ENCODE results near the gene RIC1.

Gene RIC1

GRCh38 chr9:5756633-5757032 is 127.7 kb downstream of the RIC1 start:
- H2AFZ ChIP-seq (ENCODE audit: low read length): no peak overlapping the region
- H3F3A ChIP-seq (ENCODE audit: low read depth): no peaks in the 10 kb centered on the region
- TF ChIP-seq CTCF (conservative IDR thresholded peaks at IDR 0.05; ENCODE audit: low read length) (no peak), EZH2phosphoT487 (IDR thresholded peaks at IDR 0.05; ENCODE audit: borderline replicate concordance) (no peak)
- no peaks in the 10 kb centered on the region for H3K79me2 ChIP-seq (ENCODE audit: insufficient read depth, low read length)
- no peaks in the 10 kb centered on the region for H3K9me2 ChIP-seq (replicated peaks; ENCODE audit: low read depth, low read length)
- H3K9me3 ChIP-seq (ENCODE audit: insufficient read depth, low read depth, low read length): no peaks in the 10 kb centered on the region
- no peaks in the 10 kb centered on the region for H3K4me1 ChIP-seq (ENCODE audit: insufficient read depth, low read length, poor library complexity, severe bottlenecking)
- no peak overlapping the region for H3K4me2 ChIP-seq (ENCODE audit: low read depth, low read length, poor library complexity, severe bottlenecking)
- no peaks in the 10 kb centered on the region for H3K27me3 ChIP-seq (ENCODE audit: insufficient read depth, low read length, poor library complexity, severe bottlenecking)
- no peak overlapping the region for H3K9ac ChIP-seq (ENCODE audit: low read depth, low read length, poor library complexity, severe bottlenecking)
- H4K20me1 ChIP-seq (ENCODE audit: insufficient read depth, low read length, poor library complexity, severe bottlenecking): no peaks in the 10 kb centered on the region
- H3K4me3 ChIP-seq (ENCODE audit: low read length, poor library complexity, severe bottlenecking): no peak overlapping the region
- peaks cover 21% of the 10 kb centered on the region; the same call in 1 of the 2 replicates for H3K36me3 ChIP-seq (ENCODE audit: insufficient read depth, low read length)

- Histone ChIP-seq H3K9ac (ENCODE audit: low read depth, low read length, poor library complexity, severe bottlenecking) (no peak overlapping the region), H3K79me2 (ENCODE audit: insufficient read depth, low read length) (no peaks in the 10 kb centered on the region), H2AFZ (ENCODE audit: low read length) (no peak overlapping the region), H3K36me3 (ENCODE audit: insufficient read depth, low read length) (peaks cover 56% of the 10 kb centered on the region; the same call in 1 of the 2 replicates), H3K4me3 (ENCODE audit: low read length, poor library complexity, severe bottlenecking) (no peak overlapping the region), H3K9me2 (replicated peaks; ENCODE audit: low read depth, low read length) (no peaks in the 10 kb centered on the region), H3K4me2 (ENCODE audit: low read depth, low read length, poor library complexity, severe bottlenecking) (no peak overlapping the region), H3K9me3 (ENCODE audit: insufficient read depth, low read depth, low read length) (no peaks in the 10 kb centered on the region), H3K4me1 (ENCODE audit: insufficient read depth, low read length, poor library complexity, severe bottlenecking) (no peaks in the 10 kb centered on the region), H4K20me1 (ENCODE audit: insufficient read depth, low read length, poor library complexity, severe bottlenecking) (no peaks in the 10 kb centered on the region), H3K27me3 (ENCODE audit: insufficient read depth, low read length, poor library complexity, severe bottlenecking) (no peaks in the 10 kb centered on the region), H3F3A (ENCODE audit: low read depth) (no peaks in the 10 kb centered on the region)
- no peak for TF ChIP-seq CTCF (conservative IDR thresholded peaks at IDR 0.05; ENCODE audit: low read length)
- no peak for TF ChIP-seq EZH2phosphoT487 (IDR thresholded peaks at IDR 0.05; ENCODE audit: borderline replicate concordance)
Measured at GRCh38 chr9:5760338-5760737, 131.4 kb downstream of the RIC1 start.

- peaks cover 68% of the 10 kb centered on the region; the same call in 1 of the 2 replicates for H3K36me3 ChIP-seq (ENCODE audit: insufficient read depth, low read length)
- H3K9me2 ChIP-seq (replicated peaks; ENCODE audit: low read depth, low read length): no peaks in the 10 kb centered on the region
- no peak overlapping the region for H3K4me3 ChIP-seq (ENCODE audit: low read length, poor library complexity, severe bottlenecking)
- no peak overlapping the region for H2AFZ ChIP-seq (ENCODE audit: low read length)
- no peak for TF ChIP-seq CTCF (conservative IDR thresholded peaks at IDR 0.05; ENCODE audit: low read length)
- no peak for TF ChIP-seq EZH2phosphoT487 (IDR thresholded peaks at IDR 0.05; ENCODE audit: borderline replicate concordance)
- no peaks in the 10 kb centered on the region for H3K79me2 ChIP-seq (ENCODE audit: insufficient read depth, low read length)
- H3K27me3 ChIP-seq (ENCODE audit: insufficient read depth, low read length, poor library complexity, severe bottlenecking): no peaks in the 10 kb centered on the region
- no peaks in the 10 kb centered on the region for H3K9me3 ChIP-seq (ENCODE audit: insufficient read depth, low read depth, low read length)
- H3K4me2 ChIP-seq (ENCODE audit: low read depth, low read length, poor library complexity, severe bottlenecking): no peak overlapping the region
- no peaks in the 10 kb centered on the region for H3F3A ChIP-seq (ENCODE audit: low read depth)
- no peak overlapping the region for H3K9ac ChIP-seq (ENCODE audit: low read depth, low read length, poor library complexity, severe bottlenecking)
- H3K4me1 ChIP-seq (ENCODE audit: insufficient read depth, low read length, poor library complexity, severe bottlenecking): no peaks in the 10 kb centered on the region
- H4K20me1 ChIP-seq (ENCODE audit: insufficient read depth, low read length, poor library complexity, severe bottlenecking): no peaks in the 10 kb centered on the region
Measured at GRCh38 chr9:5762421-5762820, 133.5 kb downstream of the RIC1 start.

Measured in Loucy (cell line).